Transverse colon (tissue), 4 donors: ENCODE data around the gene NCOA5.

Source experiments
- CTCF ChIP-seq, 5 experiments: fragments of 200-600 bp in 3 of 5; fragments of 450-650 bp in 2 of 5; sonication (generic) in 3 of 5; IDR thresholded peaks; 1 replicate in 2 of 5; 2 replicates in 3 of 5; pipeline ENCODE4 v1.5.1; 2016 to 2017; ENCODE audit warnings: antibody characterized with exemption in 5 of 5, inconsistent platforms in 3 of 5, mild to moderate bottlenecking in 2 of 5, moderate library complexity in 1 of 5
- EP300 ChIP-seq: sonication (generic); formaldehyde crosslinking; IDR thresholded peaks from one replicate; pipeline ENCODE4 v1.6.1; 2017; ENCODE audit warnings: antibody characterized with exemption, low read depth
- POLR2AphosphoS5 ChIP-seq, 3 donors: sonication (generic); formaldehyde crosslinking; IDR thresholded peaks; one replicate each; pipeline ENCODE4 v1.6.1; 2016; ENCODE audit warnings: antibody characterized with exemption in 3 of 3

GRCh38 chr20:46025376-46025783 lies 64.4 kb downstream of the NCOA5 start:
- TF ChIP-seq EP300 (no peak), CTCF (IDR thresholded peaks at IDR 0.05) (no peak), POLR2AphosphoS5 (IDR thresholded peaks at IDR 0.05) (no peak)
